Measurements from ENCODE around the gene CC2D2B.

DNA sequence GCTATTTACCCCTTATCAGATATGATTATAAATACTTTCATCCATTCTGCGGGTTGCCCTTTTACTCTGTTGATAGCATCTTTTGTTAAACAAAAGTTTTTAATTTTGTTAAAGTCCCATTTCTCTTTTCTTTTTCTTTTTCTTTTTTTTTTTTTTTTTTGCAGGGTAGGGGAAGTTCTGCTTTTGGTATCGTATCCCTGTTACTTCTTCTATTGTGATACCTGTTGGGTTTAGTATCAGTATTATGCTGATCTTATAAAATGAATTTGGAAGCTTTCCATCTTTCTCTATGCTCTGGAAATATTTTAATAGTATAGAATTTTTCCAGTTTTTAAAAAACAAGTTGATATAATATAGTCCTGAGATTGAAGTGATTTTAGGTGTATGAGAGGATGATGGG lies 141.6 kb downstream of the CC2D2B start:
- TF ChIP-seq HNF4G (IDR thresholded peaks at IDR 0.05) (no peak), RAD21 (IDR thresholded peaks at IDR 0.05) (no peak)
